Transverse colon (tissue), 4 donors: ENCODE data around the gene HIVEP3. TPM values are rescaled to one million over a fixed set of nuclear protein-coding genes. Genes with fewer than 3 reads are reported as not detected.

Experiments
- DNase-seq: peaks from one replicate; pipeline ENCODE4 v3.0.0-alpha.2; 2019
- H3K27ac ChIP-seq, 4 donors: fragments of 200-600 bp; sonication (generic); 2 replicates each; pipeline ENCODE4 v1.5.1; 2016 to 2018; ENCODE audit warnings: inconsistent platforms in 4 of 4
- H3K27me3 ChIP-seq: fragments of 200-600 bp; sonication (generic); 2 replicates; pipeline ENCODE4 v1.5.1; 2017; ENCODE audit warnings: inconsistent platforms
- H3K36me3 ChIP-seq, 4 donors: fragments of 200-600 bp; sonication (generic); 2 replicates each; pipeline ENCODE4 v1.5.1; 2017 to 2019; ENCODE audit warnings: inconsistent platforms in 4 of 4
- H3K4me1 ChIP-seq, 4 donors: fragments of 200-600 bp; sonication (generic); 2 replicates each; pipeline ENCODE4 v1.5.1; 2017 to 2020; ENCODE audit warnings: inconsistent platforms in 4 of 4
- H3K4me3 ChIP-seq, 4 donors: fragments of 200-600 bp; sonication (generic); 1 replicate in 1 of 4; 2 replicates in 3 of 4; pipeline versions ENCODE4 v1.5.1 to v1.6.1; 2017 to 2019; ENCODE audit warnings: inconsistent platforms in 4 of 4
- H3K9me3 ChIP-seq, 2 donors: fragments of 200-600 bp; sonication (generic); 2 replicates each; pipeline ENCODE4 v1.5.1; 2017 to 2019; ENCODE audit warnings: inconsistent platforms in 2 of 2
- CTCF ChIP-seq, 5 experiments: fragments of 200-600 bp in 3 of 5; fragments of 450-650 bp in 2 of 5; sonication (generic) in 3 of 5; IDR thresholded peaks; 1 replicate in 2 of 5; 2 replicates in 3 of 5; pipeline ENCODE4 v1.5.1; 2016 to 2017; ENCODE audit warnings: antibody characterized with exemption in 5 of 5, inconsistent platforms in 3 of 5, mild to moderate bottlenecking in 2 of 5, moderate library complexity in 1 of 5
- EP300 ChIP-seq: sonication (generic); formaldehyde crosslinking; IDR thresholded peaks from one replicate; pipeline ENCODE4 v1.6.1; 2017; ENCODE audit warnings: antibody characterized with exemption, low read depth
- POLR2A ChIP-seq: fragments of 450-650 bp; IDR thresholded peaks from one replicate; pipeline ENCODE4 v1.6.1; 2016; ENCODE audit warnings: antibody characterized with exemption, mild to moderate bottlenecking, moderate library complexity
- POLR2AphosphoS5 ChIP-seq, 3 donors: sonication (generic); formaldehyde crosslinking; IDR thresholded peaks; one replicate each; pipeline ENCODE4 v1.6.1; 2016; ENCODE audit warnings: antibody characterized with exemption in 3 of 3
- WGBS, 2 donors: methylation state at CpG; one replicate each; pipeline ENCODE4 v1.1.5; 2018; ENCODE audit warnings: low coverage in 1 of 2; 5-methylcytosine and 5-hydroxymethylcytosine counted together
- in situ Hi-C, 4 donors: fragments of 200-750 bp; cut with MboI; loops; one replicate each; pipeline versions ENCODE4 v1.15.0 to v1.15.1; 2017; ENCODE audit warnings: low sequenced_read_pairs in 3 of 4, low pct_ligation_motif_present in 1 of 4, low pct_unique_long_range_greater_than_20kb in 1 of 4
- intact Hi-C: fragments of 100-400 bp; cut with DNase I; formaldehyde crosslinking; loops from one replicate; pipeline ENCODE4 v1.15.1; 2023; ENCODE audit warnings: low total_unique reads
- total RNA-seq, 4 donors: library from RNA; depleted of rRNA; stranded (reverse); fragments of >200 nt; gene quantifications; one replicate each; pipeline ENCODE4 v1.1.0, GENCODE V29; 2016

Gene HIVEP3
- total RNA-seq, 4 donors from 2014 or later: 3.7 to 15.0 (median 5.2) TPM

- H3K4me1 ChIP-seq: peaks cover 15 to 31% (median 23%) of the 10 kb centered on the region in 4 donors
- no peak overlapping the region for H3K27ac ChIP-seq
- in situ Hi-C loops (no loop called here), intact Hi-C loops (no loop called here)
- no peaks in the 10 kb centered on the region for H3K36me3 ChIP-seq
- TF ChIP-seq EP300 (no peak), CTCF (IDR thresholded peaks at IDR 0.05) (no peak), POLR2A (no peak), POLR2AphosphoS5 (IDR thresholded peaks at IDR 0.05) (no peak)
- no peak overlapping the region for H3K4me3 ChIP-seq
- DNase-seq: no peak
- no peaks in the 10 kb centered on the region for H3K9me3 ChIP-seq
- 91% methylated on average over 9 of the region's 9 CpGs; no CpG with 5 or more reads in 1 of the 2 donors for WGBS, 2 donors
- H3K27me3 ChIP-seq: peaks cover 13% of the 10 kb centered on the region
Measured at GRCh38 chr1:41493626-41494350, 424.9 kb downstream of the HIVEP3 start.

GRCh38 chr1:41493117-41493536 is 425.6 kb downstream of the HIVEP3 start:
- no peak overlapping the region for H3K27ac ChIP-seq
- no peak overlapping the region for H3K4me3 ChIP-seq
- intact Hi-C loops: no loop called here
- no peaks in the 10 kb centered on the region for H3K9me3 ChIP-seq
- H3K4me1 ChIP-seq: peaks cover 13 to 25% (median 17%) of the 10 kb centered on the region in 4 donors
- DNase-seq: no peak
- TF ChIP-seq POLR2A (no peak), EP300 (no peak), CTCF (IDR thresholded peaks at IDR 0.05) (no peak), POLR2AphosphoS5 (IDR thresholded peaks at IDR 0.05) (no peak)
- H3K27me3 ChIP-seq: peaks cover 13% of the 10 kb centered on the region
- in situ Hi-C loops: no loop called here
- WGBS, 2 donors: 76% methylated on average over 5 of the region's 5 CpGs; no CpG with 5 or more reads in 1 of the 2 donors
- no peaks in the 10 kb centered on the region for H3K36me3 ChIP-seq

- DNase-seq: peak; percentile 60
- Histone ChIP-seq H3K27ac (no peak overlapping the region), H3K4me3 (no peak overlapping the region), H3K9me3 (no peaks in the 10 kb centered on the region), H3K36me3 (no peaks in the 10 kb centered on the region), H3K4me1 (peaks cover 13 to 21% (median 15%) of the 10 kb centered on the region in 4 donors), H3K27me3 (peaks cover 13% of the 10 kb centered on the region)
- TF ChIP-seq CTCF (IDR thresholded peaks at IDR 0.05) (peak; percentile 43 to 66 (median 63)), POLR2AphosphoS5 (IDR thresholded peaks at IDR 0.05) (no peak), EP300 (no peak), POLR2A (no peak)
- WGBS, 2 donors: 41% methylated on average over 7 of the region's 7 CpGs; no CpG with 5 or more reads in 1 of the 2 donors
- intact Hi-C loops (no loop called here), in situ Hi-C loops (no loop called here)
Measured at GRCh38 chr1:41492341-41492848, 426.3 kb downstream of the HIVEP3 start.

- Histone ChIP-seq H3K27me3 (peaks cover 3% of the 10 kb centered on the region), H3K27ac (no peak overlapping the region), H3K4me1 (peaks cover 1 to 19% (median 13%) of the 10 kb centered on the region in 4 donors), H3K36me3 (no peaks in the 10 kb centered on the region), H3K9me3 (no peaks in the 10 kb centered on the region), H3K4me3 (no peak overlapping the region)
- in situ Hi-C loops (no loop called here), intact Hi-C loops (no loop called here)
- DNase-seq: no peak
- TF ChIP-seq EP300 (no peak), CTCF (IDR thresholded peaks at IDR 0.05) (no peak), POLR2A (no peak), POLR2AphosphoS5 (IDR thresholded peaks at IDR 0.05) (no peak)
- WGBS, 2 donors: 90% methylated on average over 2 of the region's 2 CpGs; no CpG with 5 or more reads in 1 of the 2 donors
Measured at GRCh38 chr1:41490911-41491310, 427.8 kb downstream of the HIVEP3 start.
